ENCODE data around the gene WNK1.
A peak's percentile ranks its signal among the peaks of the same experiment; 100 is the strongest.
"Not testable (repeated sequence)": the region's sequence is repeated elsewhere in the genome, so short reads cannot be mapped to it uniquely, and the experiment has no call there.

WNK1 gene

DNA sequence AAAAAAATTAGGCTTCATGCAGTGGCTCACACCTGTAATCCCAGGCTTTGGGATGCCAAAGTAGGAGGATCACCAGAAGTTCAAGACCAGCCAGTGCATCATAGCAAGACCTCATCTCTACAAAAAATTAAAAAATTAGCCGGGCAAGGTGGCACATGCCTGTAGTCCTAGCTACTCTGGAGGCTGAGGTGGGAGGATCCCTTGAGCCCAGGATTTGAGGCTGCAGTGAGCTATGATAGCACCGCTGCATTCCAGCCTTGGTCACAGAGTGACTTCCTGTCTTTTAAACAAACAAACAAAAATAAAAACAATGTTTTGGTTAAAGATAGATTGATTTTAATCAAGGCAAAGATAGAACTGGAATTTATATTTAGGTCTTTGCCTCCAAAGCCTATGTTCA is 60.6 kb downstream of the WNK1 start:
- H3K4me3 ChIP-seq (ENCODE audit: low read length), result no peak overlapping the region
- H3K4me1 ChIP-seq (ENCODE audit: low read length), result peaks cover 63% of the 10 kb centered on the region
- TF ChIP-seq, protein P1, sequence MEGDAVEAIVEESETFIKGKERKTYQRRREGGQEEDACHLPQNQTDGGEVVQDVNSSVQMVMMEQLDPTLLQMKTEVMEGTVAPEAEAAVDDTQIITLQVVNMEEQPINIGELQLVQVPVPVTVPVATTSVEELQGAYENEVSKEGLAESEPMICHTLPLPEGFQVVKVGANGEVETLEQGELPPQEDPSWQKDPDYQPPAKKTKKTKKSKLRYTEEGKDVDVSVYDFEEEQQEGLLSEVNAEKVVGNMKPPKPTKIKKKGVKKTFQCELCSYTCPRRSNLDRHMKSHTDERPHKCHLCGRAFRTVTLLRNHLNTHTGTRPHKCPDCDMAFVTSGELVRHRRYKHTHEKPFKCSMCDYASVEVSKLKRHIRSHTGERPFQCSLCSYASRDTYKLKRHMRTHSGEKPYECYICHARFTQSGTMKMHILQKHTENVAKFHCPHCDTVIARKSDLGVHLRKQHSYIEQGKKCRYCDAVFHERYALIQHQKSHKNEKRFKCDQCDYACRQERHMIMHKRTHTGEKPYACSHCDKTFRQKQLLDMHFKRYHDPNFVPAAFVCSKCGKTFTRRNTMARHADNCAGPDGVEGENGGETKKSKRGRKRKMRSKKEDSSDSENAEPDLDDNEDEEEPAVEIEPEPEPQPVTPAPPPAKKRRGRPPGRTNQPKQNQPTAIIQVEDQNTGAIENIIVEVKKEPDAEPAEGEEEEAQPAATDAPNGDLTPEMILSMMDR (IDR thresholded peaks at IDR 0.05; ENCODE audit: low read depth, low read length), result no peak
- TF ChIP-seq EZH2phosphoT487 (IDR thresholded peaks at IDR 0.05; ENCODE audit: low read depth), result no peak
- H3K9ac ChIP-seq (ENCODE audit: low read length), result no peak overlapping the region
- H3K4me2 ChIP-seq (ENCODE audit: low read length), result peak overlapping the region; percentile 4; the same call in 1 of the 2 replicates
- H4K20me1 ChIP-seq (ENCODE audit: insufficient read depth, low read length), result peaks cover 76% of the 10 kb centered on the region
- peaks cover 73% of the 10 kb centered on the region for H3K79me2 ChIP-seq (ENCODE audit: low read length)
- no peaks in the 10 kb centered on the region for H3K9me3 ChIP-seq (ENCODE audit: insufficient read depth, low read length)
- no peak overlapping the region for H3K27ac ChIP-seq (ENCODE audit: low read length)
- no peaks in the 10 kb centered on the region for H3K27me3 ChIP-seq (ENCODE audit: low read depth, low read length)
- peaks cover 20% of the 10 kb centered on the region for H3K36me3 ChIP-seq (replicated peaks; ENCODE audit: low read depth, low read length)
- H2AFZ ChIP-seq (ENCODE audit: low read depth, low read length), result no peak overlapping the region

DNA sequence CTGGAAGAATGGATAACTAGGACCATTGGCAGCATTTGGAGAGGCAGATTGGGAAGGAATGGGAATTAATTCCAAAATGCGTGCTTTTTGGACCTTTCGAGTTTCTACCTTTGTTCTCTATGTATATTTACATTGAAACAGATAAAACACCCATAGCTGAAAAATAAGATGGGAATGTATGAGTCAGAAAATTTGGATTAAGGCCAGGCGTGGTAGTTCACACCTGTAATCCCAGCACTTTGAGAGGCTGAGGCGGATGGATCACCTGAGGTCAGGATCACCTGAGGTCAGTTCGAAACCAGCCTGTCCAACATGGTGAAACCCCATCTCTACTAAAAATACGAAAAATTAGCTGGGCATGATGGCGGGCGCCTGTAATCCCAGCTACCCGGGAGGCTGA is 65.1 kb downstream of the WNK1 start:
- Histone ChIP-seq H3K36me3 (replicated peaks; ENCODE audit: low read depth, low read length) (peaks cover 60% of the 10 kb centered on the region), H4K20me1 (ENCODE audit: insufficient read depth, low read length) (peaks cover 39% of the 10 kb centered on the region), H3K79me2 (ENCODE audit: low read length) (peaks cover 73% of the 10 kb centered on the region), H3K4me1 (ENCODE audit: low read length) (peaks cover 49% of the 10 kb centered on the region)
- H3K27ac ChIP-seq (ENCODE audit: low read length); H3K4me3 ChIP-seq (ENCODE audit: low read length); H2AFZ ChIP-seq (ENCODE audit: low read depth, low read length); H3K9me3 ChIP-seq (ENCODE audit: insufficient read depth, low read length); H3K4me2 ChIP-seq (ENCODE audit: low read length); H3K27me3 ChIP-seq (ENCODE audit: low read depth, low read length); H3K9ac ChIP-seq (ENCODE audit: low read length): not testable (repeated sequence)

DNA sequence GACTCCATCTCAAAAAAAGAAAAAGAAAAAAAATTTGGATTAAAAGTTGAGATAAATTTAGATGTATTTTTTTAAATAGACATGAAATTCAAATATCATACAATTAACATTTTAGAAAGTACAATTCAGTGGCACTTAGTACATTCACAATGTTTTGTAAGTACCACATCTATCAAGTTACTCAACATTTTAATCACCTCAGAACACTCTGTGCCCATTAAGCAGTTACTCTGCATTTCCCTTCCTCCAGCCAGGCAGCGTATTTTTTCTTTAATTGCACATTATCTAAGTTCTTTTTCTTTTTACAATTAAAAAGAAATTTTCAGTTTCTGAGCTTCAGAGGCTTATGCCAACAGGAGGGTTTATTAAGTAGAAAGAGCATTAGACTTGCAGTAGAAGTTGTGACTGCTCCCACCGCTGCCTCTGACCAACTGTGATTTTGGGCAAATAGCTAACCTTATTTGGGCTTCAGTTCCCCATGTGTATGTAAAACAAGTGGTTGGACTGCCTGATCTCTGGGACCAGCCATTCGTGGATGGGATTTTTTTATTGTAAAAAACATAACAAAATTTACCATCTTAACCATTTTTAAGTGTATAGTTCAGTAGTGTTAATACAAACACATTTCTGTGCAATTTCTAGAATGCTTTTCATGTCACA is 65.7 kb downstream of the WNK1 start:
- H3K4me1 ChIP-seq (ENCODE audit: low read length), result peaks cover 49% of the 10 kb centered on the region
- no peak overlapping the region for H3K9ac ChIP-seq (ENCODE audit: low read length)
- H3K36me3 ChIP-seq (replicated peaks; ENCODE audit: low read depth, low read length), result peaks cover 65% of the 10 kb centered on the region
- H3K4me2 ChIP-seq (ENCODE audit: low read length), result peak overlapping the region; percentile 56
- H3K79me2 ChIP-seq (ENCODE audit: low read length), result peaks cover 73% of the 10 kb centered on the region
- H3K27me3 ChIP-seq (ENCODE audit: low read depth, low read length), result no peaks in the 10 kb centered on the region
- peak overlapping the region; percentile 25 for H3K4me3 ChIP-seq (ENCODE audit: low read length)
- no peak overlapping the region for H2AFZ ChIP-seq (ENCODE audit: low read depth, low read length)
- 0 out of 2 replicates have a peak, but pooled peaks cover 9% of the 10 kb centered on the region for H3K9me3 ChIP-seq (ENCODE audit: insufficient read depth, low read length)
- 0 out of 2 replicates have a peak overlapping the region, but pooled peaks have one; percentile 20 for H3K27ac ChIP-seq (ENCODE audit: low read length)
- TF ChIP-seq, protein P1 (IDR thresholded peaks at IDR 0.05; ENCODE audit: low read depth, low read length), result no peak
- no peak for TF ChIP-seq EZH2phosphoT487 (IDR thresholded peaks at IDR 0.05; ENCODE audit: low read depth)
- H4K20me1 ChIP-seq (ENCODE audit: insufficient read depth, low read length), result peaks cover 33% of the 10 kb centered on the region

DNA sequence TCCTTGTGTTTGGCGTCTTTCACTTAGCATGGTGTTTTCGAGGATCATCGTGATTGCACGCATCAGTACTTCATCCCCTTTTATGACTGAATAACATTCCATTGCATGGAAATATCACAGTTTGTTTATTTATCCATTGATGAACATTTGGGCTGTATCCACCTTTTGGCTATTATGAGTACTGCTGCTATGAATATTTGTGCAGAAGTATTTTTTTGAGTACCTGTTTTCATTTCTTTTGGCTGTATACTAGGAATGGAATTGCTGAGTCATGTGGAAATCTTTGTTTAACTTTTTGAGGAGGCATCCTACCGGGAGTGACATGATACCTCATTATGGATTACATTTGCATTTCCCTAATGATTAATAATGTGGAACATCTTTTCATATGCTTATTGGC is 66.4 kb downstream of the WNK1 start:
- Histone ChIP-seq H3K4me3 (ENCODE audit: low read length) (peak overlapping the region; percentile 25; the same call in 1 of the 2 replicates), H3K4me1 (ENCODE audit: low read length) (peaks cover 49% of the 10 kb centered on the region), H4K20me1 (ENCODE audit: insufficient read depth, low read length) (peaks cover 30% of the 10 kb centered on the region)

More for the DNA sequence above, 66.4 kb downstream of the WNK1 start:
- H2AFZ ChIP-seq (ENCODE audit: low read depth, low read length), result no peak overlapping the region
- H3K27me3 ChIP-seq (ENCODE audit: low read depth, low read length), result no peaks in the 10 kb centered on the region
- no peak for TF ChIP-seq EZH2phosphoT487 (IDR thresholded peaks at IDR 0.05; ENCODE audit: low read depth)
- TF ChIP-seq, protein P1 (IDR thresholded peaks at IDR 0.05; ENCODE audit: low read depth, low read length), result no peak
- peaks cover 70% of the 10 kb centered on the region for H3K79me2 ChIP-seq (ENCODE audit: low read length)
- H3K27ac ChIP-seq (ENCODE audit: low read length), result no peak overlapping the region
- peak overlapping the region; percentile 56 for H3K4me2 ChIP-seq (ENCODE audit: low read length)
- no peak overlapping the region for H3K9ac ChIP-seq (ENCODE audit: low read length)
- H3K9me3 ChIP-seq (ENCODE audit: insufficient read depth, low read length), result 0 out of 2 replicates have a peak, but pooled peaks cover 9% of the 10 kb centered on the region
- H3K36me3 ChIP-seq (replicated peaks; ENCODE audit: low read depth, low read length), result peaks cover 62% of the 10 kb centered on the region
